OCI-LY7 (cell line): ENCODE results near the gene ADPGK.

Source experiments
- EZH2phosphoT487 ChIP-seq: fragments of 200-600 bp; sonication (generic); IDR thresholded peaks from 2 replicates; pipeline ENCODE4 v1.6.1; 2018; ENCODE audit warnings: low read depth, borderline replicate concordance, mild to moderate bottlenecking, mixed run types, antibody characterized with exemption, low read length, moderate library complexity, mixed read lengths
- TF ChIP-seq, protein P1 (sequence below): fragments of 200-600 bp; sonication (generic); conservative IDR thresholded peaks from 2 replicates; pipeline ENCODE4 v1.5.1; 2014; ENCODE audit warnings: mild to moderate bottlenecking, antibody characterized with exemption, low read length, moderate library complexity, mixed read lengths

DNA sequence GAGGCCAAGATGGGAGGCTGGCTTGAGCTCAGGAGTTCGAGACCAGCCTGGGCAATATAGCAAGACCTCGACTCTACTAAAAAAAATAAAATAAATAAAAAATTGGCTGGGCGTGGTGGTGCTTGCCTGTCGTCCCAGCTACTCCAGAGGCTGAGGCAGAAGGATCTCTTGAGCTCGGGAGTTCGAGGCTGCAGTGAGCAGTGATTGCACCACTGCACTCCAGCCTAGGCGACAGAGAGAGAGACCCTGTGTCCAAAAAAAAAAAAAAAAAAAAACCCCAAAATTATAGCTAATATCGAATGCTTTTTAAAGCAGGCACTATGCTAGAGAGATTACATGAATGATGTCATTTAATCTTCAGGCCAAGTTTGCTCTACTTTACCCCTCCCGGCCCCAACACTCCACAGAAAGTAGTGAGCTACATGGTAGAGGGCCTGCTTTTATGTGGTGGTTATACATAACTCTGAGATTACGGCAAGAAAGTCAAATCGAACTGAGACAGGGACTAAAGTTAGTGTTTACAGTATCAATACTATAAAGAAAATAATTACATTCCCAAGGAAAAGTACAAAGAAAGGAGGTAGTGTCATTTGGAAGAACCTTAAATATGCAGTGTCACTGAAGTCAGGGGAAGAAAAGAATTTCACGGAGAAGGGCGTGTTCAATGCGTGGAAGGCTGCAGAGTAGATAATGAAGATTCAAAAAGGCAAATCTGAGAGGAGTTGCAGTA is 1.1 kb downstream of the ADPGK start:
- TF ChIP-seq, protein P1, sequence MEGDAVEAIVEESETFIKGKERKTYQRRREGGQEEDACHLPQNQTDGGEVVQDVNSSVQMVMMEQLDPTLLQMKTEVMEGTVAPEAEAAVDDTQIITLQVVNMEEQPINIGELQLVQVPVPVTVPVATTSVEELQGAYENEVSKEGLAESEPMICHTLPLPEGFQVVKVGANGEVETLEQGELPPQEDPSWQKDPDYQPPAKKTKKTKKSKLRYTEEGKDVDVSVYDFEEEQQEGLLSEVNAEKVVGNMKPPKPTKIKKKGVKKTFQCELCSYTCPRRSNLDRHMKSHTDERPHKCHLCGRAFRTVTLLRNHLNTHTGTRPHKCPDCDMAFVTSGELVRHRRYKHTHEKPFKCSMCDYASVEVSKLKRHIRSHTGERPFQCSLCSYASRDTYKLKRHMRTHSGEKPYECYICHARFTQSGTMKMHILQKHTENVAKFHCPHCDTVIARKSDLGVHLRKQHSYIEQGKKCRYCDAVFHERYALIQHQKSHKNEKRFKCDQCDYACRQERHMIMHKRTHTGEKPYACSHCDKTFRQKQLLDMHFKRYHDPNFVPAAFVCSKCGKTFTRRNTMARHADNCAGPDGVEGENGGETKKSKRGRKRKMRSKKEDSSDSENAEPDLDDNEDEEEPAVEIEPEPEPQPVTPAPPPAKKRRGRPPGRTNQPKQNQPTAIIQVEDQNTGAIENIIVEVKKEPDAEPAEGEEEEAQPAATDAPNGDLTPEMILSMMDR, result no peak
- TF ChIP-seq EZH2phosphoT487, result no peak
